Chondrocyte (in vitro differentiated cells): ENCODE results near the gene PCSK2. TPM values are rescaled to one million over a fixed set of nuclear protein-coding genes. Genes with fewer than 3 reads are reported as not detected.

Experiments
- DNase-seq: peaks from one replicate; pipeline ENCODE4 v3.0.0; 2021; ENCODE audit warnings: mixed read lengths, low spot score
- H3K27ac Mint-ChIP-seq: one replicate; pipeline ENCODE4 v1.8.0; 2021; ENCODE audit warnings: mild to moderate bottlenecking, moderate library complexity, mixed read lengths; ENCODE audit not compliant: unreplicated experiment
- H3K27me3 Mint-ChIP-seq: 2 replicates; pipeline ENCODE4 v1.8.0; 2021; ENCODE audit warnings: low read depth, mixed read lengths
- H3K36me3 Mint-ChIP-seq: 2 replicates; pipeline ENCODE4 v1.8.0; 2021; ENCODE audit warnings: low read depth, mixed read lengths
- H3K4me1 Mint-ChIP-seq: 2 replicates; pipeline ENCODE4 v1.8.0; 2021; ENCODE audit warnings: low read depth, mild to moderate bottlenecking, mixed read lengths
- H3K4me3 Mint-ChIP-seq: one replicate; pipeline ENCODE4 v1.8.0; 2021; ENCODE audit warnings: mild to moderate bottlenecking, moderate library complexity, mixed read lengths; ENCODE audit not compliant: unreplicated experiment
- H3K9me3 Mint-ChIP-seq: 2 replicates; pipeline ENCODE4 v1.8.0; 2021; ENCODE audit warnings: low read depth, mixed read lengths
- CTCF ChIP-seq: fragments of 200-600 bp; sonication (generic); IDR thresholded peaks from 2 replicates; pipeline ENCODE4 v1.5.0; 2021; ENCODE audit warnings: antibody characterized with exemption, mild to moderate bottlenecking, moderate library complexity
- total RNA-seq: library from RNA; stranded (reverse); gene quantifications from 3 replicates; pipeline ENCODE4 v1.2.1, GENCODE V29; 2021

Gene PCSK2
- total RNA-seq, 1 donor from 2014 or later, result not detected

DNA sequence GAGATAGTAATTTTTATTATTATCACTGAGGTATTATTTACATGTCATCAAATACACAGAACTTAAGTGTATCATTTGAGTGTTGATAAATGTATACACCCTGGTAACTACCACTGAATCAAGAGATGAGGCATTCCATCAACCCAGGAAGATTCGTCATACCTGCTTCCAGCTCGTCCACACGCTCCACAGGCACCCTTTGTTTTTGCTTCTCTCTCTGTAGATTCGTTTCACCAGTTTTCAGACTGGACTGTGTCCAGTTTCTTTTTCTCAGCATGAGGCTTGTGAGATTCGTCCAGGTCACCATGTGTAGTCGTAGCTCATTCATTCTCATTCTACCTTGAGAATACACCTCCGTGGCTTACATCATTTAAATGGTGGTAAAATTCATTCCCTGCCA is 239.8 kb downstream of the PCSK2 start:
- no peak for TF ChIP-seq CTCF
- Mint-ChIP-seq H3K36me3 (no peaks in the 10 kb centered on the region), H3K4me3 (no peak overlapping the region), H3K4me1 (no peaks in the 10 kb centered on the region), H3K27ac (no peak overlapping the region), H3K27me3 (peaks cover 14% of the 10 kb centered on the region), H3K9me3 (peaks cover 5% of the 10 kb centered on the region)
- no peak for DNase-seq

- no peak for TF ChIP-seq CTCF
- H3K4me1 Mint-ChIP-seq, result no peaks in the 10 kb centered on the region
- no peak overlapping the region for H3K27ac Mint-ChIP-seq
- no peak for DNase-seq
- H3K4me3 Mint-ChIP-seq, result no peak overlapping the region
- H3K27me3 Mint-ChIP-seq, result peaks cover 12% of the 10 kb centered on the region
- H3K36me3 Mint-ChIP-seq, result no peaks in the 10 kb centered on the region
- peaks cover 5% of the 10 kb centered on the region for H3K9me3 Mint-ChIP-seq
Measured at GRCh38 chr20:17467120-17467655, 240.3 kb downstream of the PCSK2 start.

- H3K27ac Mint-ChIP-seq, result no peak overlapping the region
Measured at GRCh38 chr20:17468073-17468840, 241.4 kb downstream of the PCSK2 start.

GRCh38 chr20:17469246-17470030 is 242.6 kb downstream of the PCSK2 start:
- TF ChIP-seq CTCF, result no peak
- Mint-ChIP-seq H3K4me1 (peaks cover 10% of the 10 kb centered on the region), H3K27me3 (peaks cover 9% of the 10 kb centered on the region), H3K27ac (no peak overlapping the region), H3K9me3 (peaks cover 5% of the 10 kb centered on the region), H3K36me3 (no peaks in the 10 kb centered on the region), H3K4me3 (no peak overlapping the region)
- no peak for DNase-seq

More at GRCh38 chr20:17468073-17468840, 241.4 kb downstream of the PCSK2 start:
- TF ChIP-seq CTCF, result no peak
- peaks cover 9% of the 10 kb centered on the region for H3K27me3 Mint-ChIP-seq
- H3K9me3 Mint-ChIP-seq, result peaks cover 5% of the 10 kb centered on the region
- DNase-seq, result peak; percentile 84
- H3K4me3 Mint-ChIP-seq, result no peak overlapping the region
- H3K36me3 Mint-ChIP-seq, result no peaks in the 10 kb centered on the region
- peaks cover 1% of the 10 kb centered on the region for H3K4me1 Mint-ChIP-seq

GRCh38 chr20:17470521-17470920 is 243.7 kb downstream of the PCSK2 start:
- no peak overlapping the region for H3K4me3 Mint-ChIP-seq
- peaks cover 10% of the 10 kb centered on the region for H3K4me1 Mint-ChIP-seq
- H3K27me3 Mint-ChIP-seq, result peaks cover 9% of the 10 kb centered on the region
- no peak overlapping the region for H3K27ac Mint-ChIP-seq
- no peak for DNase-seq
- H3K9me3 Mint-ChIP-seq, result no peaks in the 10 kb centered on the region
- no peak for TF ChIP-seq CTCF
- H3K36me3 Mint-ChIP-seq, result peaks cover 2% of the 10 kb centered on the region
